Measurements from ENCODE around the gene PAFAH2.

GRCh38 chr1:26006710-26007109 lies 8.8 kb upstream of the PAFAH2 start:
- no peak for TF ChIP-seq CTCF (IDR thresholded peaks at IDR 0.05; ENCODE audit: low read length)
- no peak for TF ChIP-seq EZH2phosphoT487 (IDR thresholded peaks at IDR 0.05; ENCODE audit: low read length)
- TF ChIP-seq EZH2 (optimal IDR thresholded peaks at IDR 0.05; ENCODE audit: low read depth, low read length), result no peak
